Endometrial microvascular endothelial cells (primary cell): ENCODE results near the gene ESRRG. TPM values are rescaled to one million over a fixed set of nuclear protein-coding genes. Genes with fewer than 3 reads are reported as not detected.

Source experiments
- in situ Hi-C: cut with HindIII; loops from 2 replicates; pipeline ENCODE4 v1.10.0; 2017; ENCODE audit warnings: low sequenced_read_pairs, low pct_unique_long_range_greater_than_20kb; ENCODE audit errors: inconsistent ontology term
- total RNA-seq: library from RNA; depleted of rRNA; stranded (reverse); fragments of >200 nt; gene quantifications from one replicate; pipeline ENCODE4 v1.2.3, GENCODE V29; 2015; ENCODE audit errors: inconsistent ontology term

ESRRG gene
- total RNA-seq, 1 donor from 2014 or later = not detected

- in situ Hi-C loops = no loop called here
Observed at GRCh38 chr1:216599851-216600250, 123.4 kb downstream of the ESRRG start.

- in situ Hi-C loops = no loop called here
Observed at GRCh38 chr1:216598448-216598847, 124.8 kb downstream of the ESRRG start.

DNA sequence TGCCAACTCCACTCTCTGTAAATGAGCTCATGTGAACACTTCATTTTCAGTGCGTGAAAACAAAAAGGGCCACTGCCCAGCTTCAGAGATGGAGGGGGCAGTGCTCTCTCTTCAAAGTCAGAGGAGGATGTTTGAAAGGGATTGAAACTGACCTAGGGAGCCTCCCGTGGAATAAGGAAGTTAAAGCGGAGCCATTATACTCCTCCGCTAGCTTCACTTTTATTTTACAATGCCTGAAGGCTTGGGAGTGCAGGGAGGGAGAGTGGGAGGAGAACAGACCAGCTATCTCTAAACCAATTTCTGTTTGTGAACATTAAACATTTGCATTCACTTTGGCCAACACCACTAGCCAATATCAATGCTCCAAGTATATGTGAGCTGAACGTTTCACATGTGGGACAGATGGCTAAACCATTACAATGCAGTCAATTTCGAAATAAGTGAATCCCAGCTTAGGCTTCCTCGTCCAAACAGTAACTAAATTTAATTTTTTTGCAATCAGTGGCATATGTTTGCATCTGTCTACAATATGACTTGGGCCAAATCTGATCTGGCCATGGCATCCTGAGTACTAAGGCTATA lies 126.9 kb downstream of the ESRRG start:
- in situ Hi-C loops = no loop called here

DNA sequence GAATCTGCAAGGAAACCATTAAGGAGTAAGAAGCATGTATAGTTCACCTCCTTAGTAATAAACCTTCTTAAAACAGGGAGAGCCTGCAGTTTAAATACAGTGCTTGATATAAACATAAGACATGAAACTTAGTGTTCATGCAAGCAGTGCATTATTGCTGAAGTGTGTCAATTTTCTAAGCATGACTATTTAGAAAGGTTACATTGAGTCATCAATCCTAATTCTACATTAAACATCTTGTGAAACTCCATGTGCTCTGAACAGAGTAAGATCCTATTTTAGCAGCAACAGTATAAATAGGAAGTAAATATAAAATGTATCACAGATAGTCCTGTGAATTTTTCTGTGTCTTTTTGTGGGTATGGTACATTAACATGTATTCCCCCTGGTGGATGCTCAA lies 135.5 kb downstream of the ESRRG start:
- in situ Hi-C loops = no loop called here

DNA sequence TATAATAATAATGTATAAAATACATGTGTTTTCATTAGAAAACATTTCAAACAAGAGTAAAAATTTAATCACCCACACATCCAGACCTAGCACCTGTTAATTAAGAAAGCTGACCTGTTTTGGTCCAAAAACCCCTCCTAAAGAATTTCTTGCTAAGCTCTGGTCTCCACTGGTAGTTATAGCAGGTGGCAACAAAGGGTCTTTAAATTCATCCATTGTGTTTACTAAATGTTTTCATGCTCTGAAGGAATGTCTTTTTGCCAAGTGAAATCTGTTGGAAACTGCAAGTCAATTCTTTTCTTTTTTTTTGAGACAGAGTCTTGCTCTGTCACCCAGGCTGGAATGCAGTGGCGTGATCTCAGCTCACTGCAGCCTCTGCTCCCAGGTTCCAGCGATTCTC lies 141.1 kb downstream of the ESRRG start:
- in situ Hi-C loops = no loop called here

DNA sequence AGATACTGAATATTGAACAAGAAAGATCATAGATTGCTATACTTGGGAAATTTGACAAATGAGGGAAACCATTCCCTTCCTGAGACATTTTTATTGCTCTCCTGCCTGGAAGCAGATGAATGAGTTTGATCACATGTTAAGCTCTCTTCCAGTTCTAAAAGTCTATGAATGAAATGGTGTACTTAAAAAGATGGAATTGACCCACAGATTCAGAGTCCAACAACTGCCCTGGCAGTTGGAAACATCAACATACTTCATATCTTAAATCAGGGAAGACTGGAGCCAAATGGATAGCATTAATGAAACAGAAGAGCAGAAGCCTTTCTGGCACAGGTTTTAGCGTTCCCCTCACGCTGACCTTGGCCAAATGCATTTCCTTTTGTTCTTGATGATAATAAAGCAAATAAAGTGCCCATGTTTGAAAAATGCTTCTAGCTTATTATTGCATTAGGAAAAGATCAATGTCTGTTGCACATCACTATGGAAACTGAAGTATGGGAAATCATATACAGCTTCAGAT lies 142.6 kb downstream of the ESRRG start:
- in situ Hi-C loops = no loop called here

DNA sequence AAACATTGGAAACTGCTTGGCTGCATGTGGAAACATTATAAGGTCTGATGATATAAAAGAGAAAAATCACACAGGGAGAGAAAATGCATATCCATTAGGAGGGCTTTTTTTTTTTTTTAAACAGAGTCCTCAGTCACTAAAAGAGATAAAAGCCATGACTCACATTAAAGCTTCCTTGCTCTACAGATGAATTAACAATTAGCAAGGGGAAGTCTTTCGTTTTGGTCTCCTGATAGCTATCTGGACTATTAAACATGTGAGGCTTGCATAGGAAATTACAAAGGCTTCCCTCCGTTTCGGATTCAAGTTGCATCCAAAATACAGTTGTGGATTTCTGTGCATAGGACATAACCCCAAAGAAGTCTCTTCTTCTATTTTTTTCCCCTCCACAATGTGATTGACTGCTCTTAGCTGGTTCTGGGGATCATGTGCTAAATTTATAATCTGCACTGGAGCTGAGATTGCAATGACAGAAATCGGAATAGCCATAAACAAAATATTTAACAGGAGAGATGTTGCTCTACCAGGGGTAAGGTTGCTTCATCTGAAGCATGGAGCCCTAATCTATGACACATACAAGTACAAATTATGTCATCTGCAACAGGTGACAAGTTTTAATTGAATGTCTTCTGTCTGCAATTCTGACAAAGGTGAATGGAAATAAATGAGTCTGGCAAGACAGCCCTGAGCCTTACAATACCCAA lies 146.8 kb downstream of the ESRRG start:
- in situ Hi-C loops = no loop called here

DNA sequence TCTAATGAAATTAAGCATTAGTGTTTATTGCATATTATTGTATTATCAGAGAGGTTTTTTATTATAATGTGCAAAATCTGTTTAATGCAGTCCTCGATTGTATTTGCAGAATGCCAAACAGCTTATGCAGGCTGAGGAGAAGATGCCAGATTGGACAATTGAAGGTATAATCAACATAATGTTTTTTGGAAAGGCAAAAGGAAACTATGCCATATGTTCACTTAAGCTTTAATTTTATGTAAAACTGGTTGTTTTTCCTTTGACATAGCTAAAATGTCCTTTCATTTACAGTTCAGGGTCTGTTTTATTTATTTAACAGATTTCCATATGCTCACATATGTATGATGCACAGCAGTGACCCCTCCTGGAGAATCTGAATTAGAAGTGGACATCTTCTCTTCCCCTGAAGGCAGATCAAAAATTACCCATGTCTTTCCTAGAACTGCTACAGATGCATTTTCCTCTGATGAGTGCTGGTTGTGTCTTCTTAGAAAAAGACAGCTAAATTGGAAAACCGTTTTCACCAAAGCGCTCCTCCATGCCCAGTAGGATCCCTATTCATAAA lies 156.5 kb downstream of the ESRRG start:
- in situ Hi-C loops = no loop called here

DNA sequence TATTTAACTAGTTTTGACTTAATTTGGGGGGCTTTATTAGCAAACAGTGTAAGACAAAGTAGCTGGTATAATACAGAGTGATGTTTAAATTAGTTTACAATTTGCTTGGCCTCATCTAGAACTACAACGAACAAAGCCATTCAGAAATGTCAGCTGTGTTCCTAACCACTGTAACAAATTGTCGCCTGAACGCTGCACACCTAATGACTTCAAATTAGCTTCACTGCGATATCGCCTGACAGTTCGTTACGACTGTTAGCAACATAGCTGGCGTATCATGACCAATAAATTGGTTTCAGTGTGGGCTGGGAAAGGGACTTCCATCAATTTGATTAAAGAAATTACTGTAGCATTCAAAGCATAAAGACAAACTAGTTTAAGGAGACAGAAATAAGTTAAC lies 160.1 kb downstream of the ESRRG start:
- in situ Hi-C loops = no loop called here

DNA sequence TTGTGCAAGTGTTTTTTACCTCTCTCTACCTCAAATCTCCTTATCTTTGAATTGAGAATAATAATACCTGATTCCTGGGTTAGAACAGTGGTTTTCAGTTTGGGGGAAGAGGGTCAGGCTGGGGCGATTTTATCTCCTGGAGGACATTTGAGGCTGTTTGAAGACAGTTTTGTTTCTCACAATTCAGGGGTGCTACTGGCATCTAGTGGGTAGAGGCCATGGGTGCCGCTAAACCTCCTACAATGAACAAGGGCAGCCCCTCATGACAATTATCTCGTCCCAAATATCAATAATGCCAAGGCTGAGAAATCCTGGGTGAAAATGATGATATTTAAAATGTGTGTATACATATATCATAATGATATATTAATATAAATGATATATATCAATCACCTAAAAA lies 160.8 kb downstream of the ESRRG start:
- in situ Hi-C loops = no loop called here

DNA sequence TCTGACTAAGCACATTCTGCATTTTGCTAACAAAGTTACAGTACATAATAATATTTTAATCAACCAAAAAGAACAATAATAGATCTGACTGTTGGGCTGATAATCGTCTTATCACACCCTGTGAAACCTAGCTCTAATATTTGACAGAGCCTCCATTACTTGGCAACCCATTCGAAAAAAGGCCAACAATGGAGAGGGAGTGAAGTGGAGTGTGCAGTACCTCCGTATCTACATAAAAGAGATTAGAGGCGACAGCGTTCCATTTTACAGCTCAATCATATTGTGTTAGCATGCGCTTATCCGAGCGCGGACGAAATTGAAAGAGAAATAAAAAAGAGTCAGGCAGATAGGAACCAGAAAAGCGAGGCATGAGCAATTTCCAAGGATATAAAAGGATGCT lies 162.7 kb downstream of the ESRRG start:
- in situ Hi-C loops = no loop called here

DNA sequence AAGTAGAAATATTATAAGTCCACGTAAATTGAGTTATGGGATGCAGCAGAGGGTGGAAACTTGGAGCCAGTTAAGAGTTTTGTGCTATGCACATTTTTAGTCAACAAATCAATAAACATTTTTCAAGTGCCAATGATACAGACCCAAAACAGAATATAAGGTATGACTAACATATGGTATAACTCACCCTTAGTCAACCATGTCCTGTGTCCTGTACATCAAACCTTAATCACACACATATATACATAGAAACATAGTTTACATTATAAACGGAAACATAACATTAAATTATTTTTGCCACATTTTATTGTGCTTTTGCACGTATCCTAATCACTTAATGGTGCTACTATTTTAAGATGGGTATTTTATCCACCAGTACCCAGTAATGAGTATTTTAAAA lies 163.9 kb downstream of the ESRRG start:
- in situ Hi-C loops = no loop called here

GRCh38 chr1:216555653-216556052 lies 167.6 kb downstream of the ESRRG start:
- in situ Hi-C loops = no loop called here

GRCh38 chr1:216554934-216555333 lies 168.3 kb downstream of the ESRRG start:
- in situ Hi-C loops = no loop called here

- in situ Hi-C loops = no loop called here
Observed at GRCh38 chr1:216553766-216554165, 169.5 kb downstream of the ESRRG start.

DNA sequence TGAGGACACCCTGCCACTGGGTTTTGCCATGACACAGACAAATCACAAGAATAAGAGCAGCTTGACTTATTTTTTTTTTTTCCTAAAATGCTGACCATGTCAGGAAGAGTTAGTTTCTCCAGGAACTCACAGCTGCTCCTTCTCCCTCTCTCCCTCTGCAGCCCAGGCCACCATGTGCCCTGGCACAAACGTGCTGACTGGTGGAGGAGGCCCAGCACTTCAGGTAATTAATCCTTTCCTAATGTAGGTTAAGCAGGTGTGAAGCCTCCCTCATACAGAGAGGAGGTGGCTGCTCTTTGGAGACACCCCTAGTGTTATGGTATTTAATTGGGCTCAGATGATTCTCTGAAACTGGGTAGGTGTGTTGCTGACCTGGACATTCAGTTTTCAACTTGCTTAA lies 170.2 kb downstream of the ESRRG start:
- in situ Hi-C loops = no loop called here

DNA sequence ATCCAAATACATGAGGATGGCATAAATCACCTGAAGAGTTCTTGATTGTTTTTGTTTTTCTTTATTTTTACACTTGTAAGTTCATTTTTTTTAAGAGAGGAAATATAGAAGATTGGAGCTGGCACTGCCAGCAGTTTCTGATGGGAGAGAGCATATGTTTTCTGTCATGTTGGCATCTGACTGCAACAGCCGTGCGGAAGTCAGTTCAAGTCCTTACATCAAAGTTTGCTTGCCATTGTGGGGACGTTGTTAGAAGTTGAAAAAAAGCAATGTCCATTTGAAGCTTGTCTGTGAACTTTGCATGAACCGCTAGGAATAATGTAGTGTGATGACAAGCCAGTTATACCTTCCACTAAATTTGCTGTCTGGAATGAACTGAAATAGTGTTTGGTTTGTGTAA lies 173.4 kb downstream of the ESRRG start:
- in situ Hi-C loops = no loop called here

- in situ Hi-C loops = no loop called here
Observed at GRCh38 chr1:216542741-216543140, 180.5 kb downstream of the ESRRG start.

GRCh38 chr1:216542263-216542662 lies 181.0 kb downstream of the ESRRG start:
- in situ Hi-C loops = no loop called here

GRCh38 chr1:216535751-216536150 lies 187.5 kb downstream of the ESRRG start:
- in situ Hi-C loops = no loop called here
